B cell (primary cell): ENCODE results near the gene DOCK7.

ENCODE experiments used
- EZH2 ChIP-seq: IDR thresholded peaks from 2 replicates; pipeline ENCODE4 v1.6.1; 2012; ENCODE audit warnings: borderline replicate concordance, low read depth, mild to moderate bottlenecking, moderate library complexity, low read length; ENCODE audit not compliant: insufficient read depth, poor library complexity, severe bottlenecking
- TF ChIP-seq, protein P1 (sequence below): fragments of 200-600 bp; IDR thresholded peaks from one replicate; pipeline ENCODE4 v1.8.0; 2022; ENCODE audit warnings: antibody characterized with exemption, mild to moderate bottlenecking

DNA sequence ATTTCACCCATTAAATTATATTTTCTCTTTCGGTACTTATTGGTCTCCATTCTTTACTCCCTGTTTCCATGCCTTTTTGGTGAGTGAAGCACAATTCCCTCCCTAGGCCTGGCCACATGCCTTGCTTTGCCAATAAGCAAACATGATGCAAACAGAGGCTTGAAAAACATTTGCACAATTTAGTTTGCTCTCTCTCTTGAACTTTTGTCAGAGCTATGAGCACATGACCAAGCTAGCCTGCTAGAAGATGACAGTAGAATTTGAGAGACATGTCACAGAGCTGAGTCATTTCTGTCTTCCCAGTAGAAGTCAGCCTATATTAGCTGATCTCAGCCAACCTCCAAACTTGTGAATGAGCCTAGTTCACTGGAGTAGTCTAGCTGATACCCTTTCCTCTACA lies 66.3 kb downstream of the DOCK7 start:
- TF ChIP-seq, protein P1, sequence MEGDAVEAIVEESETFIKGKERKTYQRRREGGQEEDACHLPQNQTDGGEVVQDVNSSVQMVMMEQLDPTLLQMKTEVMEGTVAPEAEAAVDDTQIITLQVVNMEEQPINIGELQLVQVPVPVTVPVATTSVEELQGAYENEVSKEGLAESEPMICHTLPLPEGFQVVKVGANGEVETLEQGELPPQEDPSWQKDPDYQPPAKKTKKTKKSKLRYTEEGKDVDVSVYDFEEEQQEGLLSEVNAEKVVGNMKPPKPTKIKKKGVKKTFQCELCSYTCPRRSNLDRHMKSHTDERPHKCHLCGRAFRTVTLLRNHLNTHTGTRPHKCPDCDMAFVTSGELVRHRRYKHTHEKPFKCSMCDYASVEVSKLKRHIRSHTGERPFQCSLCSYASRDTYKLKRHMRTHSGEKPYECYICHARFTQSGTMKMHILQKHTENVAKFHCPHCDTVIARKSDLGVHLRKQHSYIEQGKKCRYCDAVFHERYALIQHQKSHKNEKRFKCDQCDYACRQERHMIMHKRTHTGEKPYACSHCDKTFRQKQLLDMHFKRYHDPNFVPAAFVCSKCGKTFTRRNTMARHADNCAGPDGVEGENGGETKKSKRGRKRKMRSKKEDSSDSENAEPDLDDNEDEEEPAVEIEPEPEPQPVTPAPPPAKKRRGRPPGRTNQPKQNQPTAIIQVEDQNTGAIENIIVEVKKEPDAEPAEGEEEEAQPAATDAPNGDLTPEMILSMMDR: no peak
- TF ChIP-seq EZH2: no peak
